Measurements from ENCODE around the gene USP2. TPM values are rescaled to one million over a fixed set of nuclear protein-coding genes. Genes with fewer than 3 reads are reported as not detected.

USP2 gene
- total and polyA plus RNA-seq, 2 of the 4 experiments (the other 2 are of a cell fraction) = 0.18 to 0.79 TPM

GRCh38 chr11:119357074-119357473, 24.4 kb downstream of the USP2 start:
- TF ChIP-seq RAD21 (IDR thresholded peaks at IDR 0.05; ENCODE audit: low read length) (no peak), FOS (IDR thresholded peaks at IDR 0.05; ENCODE audit: low read depth, low read length) (no peak), CTCF (conservative IDR thresholded peaks at IDR 0.05; ENCODE audit: low read depth, low read length) (no peak), MAZ (IDR thresholded peaks at IDR 0.05; ENCODE audit: borderline replicate concordance, low read depth, low read length) (no peak), SMC3 (IDR thresholded peaks at IDR 0.05; ENCODE audit: low read depth, low read length) (no peak), NFE2L2 (IDR thresholded peaks at IDR 0.05; ENCODE audit: low read depth, low read length) (no peak), CEBPB (IDR thresholded peaks at IDR 0.05; ENCODE audit: low read depth, low read length) (no peak), CHD1 (IDR thresholded peaks at IDR 0.05; ENCODE audit: low read depth, low read length) (no peak), RFX5 (IDR thresholded peaks at IDR 0.05; ENCODE audit: low read depth, low read length) (no peak), MXI1 (IDR thresholded peaks at IDR 0.05; ENCODE audit: borderline replicate concordance, low read depth, low read length) (no peak), RCOR1 (IDR thresholded peaks at IDR 0.05; ENCODE audit: insufficient replicate concordance, low read length) (no peak), BHLHE40 (IDR thresholded peaks at IDR 0.05; ENCODE audit: low read depth, low read length) (no peak), MAFK (IDR thresholded peaks at IDR 0.05; ENCODE audit: low read depth, low read length) (no peak), USF2 (IDR thresholded peaks at IDR 0.05; ENCODE audit: low read depth, low read length) (no peak), ELK1 (IDR thresholded peaks at IDR 0.05; ENCODE audit: borderline replicate concordance, low read depth, low read length) (no peak), POLR2A (IDR thresholded peaks at IDR 0.05; ENCODE audit: low read depth, low read length) (no peak)
- Histone ChIP-seq H3K36me3 (ENCODE audit: control insufficient read depth, insufficient read depth, low read length) (no peaks in the 10 kb centered on the region), H4K20me1 (ENCODE audit: insufficient read depth, low read length) (peaks cover 12% of the 10 kb centered on the region; the same call in 1 of the 2 replicates), H3K14ac (replicated peaks; ENCODE audit: low read depth, low read length) (no peak overlapping the region), H4K91ac (ENCODE audit: insufficient read depth, low read depth, low read length) (no peak overlapping the region), H2AFZ (replicated peaks; ENCODE audit: low read length, poor library complexity) (peak overlapping the region; percentile 99), H3K9ac (ENCODE audit: low read depth, low read length) (no peak overlapping the region), H2AK9ac (replicated peaks; ENCODE audit: low read depth, low read length, poor library complexity) (peak overlapping the region; percentile 82), H2BK120ac (ENCODE audit: low read depth, low read length) (no peak overlapping the region), H4K5ac (ENCODE audit: low read depth, low read length) (no peak overlapping the region), H2BK15ac (ENCODE audit: low read depth, low read length) (no peak overlapping the region), H3K18ac (ENCODE audit: low read depth, low read length) (no peak overlapping the region), H3K4ac (ENCODE audit: low read depth, low read length) (no peak overlapping the region), H2BK5ac (ENCODE audit: low read depth, low read length, poor library complexity, severe bottlenecking) (no peak overlapping the region), H3K9me1 (ENCODE audit: insufficient read depth, low read length) (peaks cover 6% of the 10 kb centered on the region), H2BK20ac (ENCODE audit: low read depth, low read length) (no peak overlapping the region), H2AK5ac (ENCODE audit: low read depth, low read length) (no peak overlapping the region), H3K9me3 (ENCODE audit: control insufficient read depth, insufficient read depth, low read length) (no peaks in the 10 kb centered on the region), H3K4me1 (ENCODE audit: control insufficient read depth, insufficient read depth, low read length) (peaks cover 9% of the 10 kb centered on the region), H3K56ac (ENCODE audit: extremely low read depth, insufficient read depth, low read length) (no peak overlapping the region), H3K23ac (ENCODE audit: low read depth, low read length) (no peak overlapping the region), H3K79me1 (ENCODE audit: low read depth in 1 of 2, low read length in 2 of 2) (no peaks in the 10 kb centered on the region), H3K27me3 (ENCODE audit: control insufficient read depth, insufficient read depth, low read length) (0 out of 2 replicates have a peak, but pooled peaks cover 2% of the 10 kb centered on the region), H3K27ac (ENCODE audit: insufficient read depth, low read length) (no peak overlapping the region), H3K4me3 (ENCODE audit: insufficient read depth, low read depth, low read length) (no peak overlapping the region), H3K4me2 (ENCODE audit: low read depth, low read length) (no peak overlapping the region; the same call in 1 of the 2 replicates), H4K8ac (ENCODE audit: low read depth in 2 of 2, low read length in 2 of 2) (no peak overlapping the region)
- ChIA-PET CTCF (interaction anchor here (0.5 to 2.9 kb wide), 13 partner anchors 9 to 829 kb away, joined by 3 to 32 read pairs (median 8); partner anchors contain the start of gene C1QTNF5), POLR2A (ENCODE audit: unreplicated experiment) (interaction anchor here (0.6 kb wide), 1 partner anchor 287 kb away, joined by 5 read pairs; no protein-coding TSS in a partner anchor)
- dilution Hi-C loops (cut with HindIII; ENCODE audit: low sequenced_read_pairs, unreplicated experiment) = no loop called here
- ATAC-seq (ENCODE audit: low read depth) (no peak), DNase-seq (no peak)
- BruUV-seq (replicated peaks) = no TSS peak
- in situ Hi-C loops (cut with MboI; ENCODE audit: low sequenced_read_pairs) = loop anchor here (5.0 to 25.0 kb wide), 2 partner anchors 115 to 755 kb away; no protein-coding TSS in a partner anchor
- intact Hi-C loops (cut with micrococcal nuclease) = no loop called here
- 54% methylated on average over 5 of the region's 13 CpGs; no CpG with 5 or more reads in 1 of the 2 experiments for WGBS, 2 experiments (ENCODE audit: extremely low coverage in 2 of 2, insufficient read length in 1 of 2)

Measured in IMR-90 (cell line).